HG03575 (cell line): ENCODE results near the gene SPRR2D.
"Not testable (repeated sequence)": the region's sequence is repeated elsewhere in the genome, so short reads cannot be mapped to it uniquely, and the experiment has no call there.

ENCODE experiments used
- ATAC-seq: cut with Tn5 transposase; IDR thresholded peaks from one replicate; pipeline ENCODE4 v1.9.1; 2021; ENCODE audit not compliant: unreplicated experiment, insufficient number of reproducible peaks, low FRiP score; ENCODE audit errors: extremely low read depth

The SPRR2D gene

GRCh38 chr1:153040950-153041631 lies at the start of gene SPRR2D:
Gene SPRR2D (minus strand): TSS chr1:153041120. CDS start chr1:153040346, 774 bp downstream.
- ATAC-seq, result no peak

GRCh38 chr1:153087652-153088051 lies 46.7 kb upstream of the SPRR2D start:
- no peak for ATAC-seq

GRCh38 chr1:153081736-153082135 lies 40.8 kb upstream of the SPRR2D start:
- ATAC-seq, result no peak

- no peak for ATAC-seq
Measured at GRCh38 chr1:153072806-153073726, 32.1 kb upstream of the SPRR2D start.

GRCh38 chr1:153071511-153071910 lies 30.6 kb upstream of the SPRR2D start, which contains the start of gene SPRR2B:
Gene SPRR2B (minus strand): TSS chr1:153071611. CDS start chr1:153070839, 772 bp downstream.
- no peak for ATAC-seq

GRCh38 chr1:153070243-153070642 lies 29.3 kb upstream of the SPRR2D start:
- no peak for ATAC-seq

- ATAC-seq, result no peak
Measured at GRCh38 chr1:153058826-153059784, 18.2 kb upstream of the SPRR2D start.

- ATAC-seq, result no peak
Measured at GRCh38 chr1:153058154-153058553, 17.2 kb upstream of the SPRR2D start.

GRCh38 chr1:153057375-153057774 lies 16.5 kb upstream of the SPRR2D start, which contains the start of gene SPRR2A:
Gene SPRR2A (minus strand): TSS chr1:153057512. CDS start chr1:153056735, 777 bp downstream.
- no peak for ATAC-seq

GRCh38 chr1:153056111-153056510 lies 15.2 kb upstream of the SPRR2D start:
- not testable (repeated sequence) for ATAC-seq

- ATAC-seq, result no peak
Measured at GRCh38 chr1:153049211-153049610, 8.3 kb upstream of the SPRR2D start.

- ATAC-seq, result no peak
Measured at GRCh38 chr1:153035211-153035610, 5.7 kb downstream of the SPRR2D start.

- ATAC-seq, result no peak
Measured at GRCh38 chr1:153032677-153033308, 8.1 kb downstream of the SPRR2D start.

- ATAC-seq, result no peak
Measured at GRCh38 chr1:153032073-153032472, 8.8 kb downstream of the SPRR2D start.

- ATAC-seq, result no peak
Measured at GRCh38 chr1:153030895-153031294, 10.0 kb downstream of the SPRR2D start, which contains the start of gene SPRR1B. Gene SPRR1B (plus strand): TSS chr1:153031203. CDS start chr1:153032346, 1,143 bp downstream.

- ATAC-seq, result no peak
Measured at GRCh38 chr1:153028766-153029165, 12.2 kb downstream of the SPRR2D start.

- no peak for ATAC-seq
Measured at GRCh38 chr1:153025797-153026196, 15.1 kb downstream of the SPRR2D start.

GRCh38 chr1:153024413-153024812 lies 16.5 kb downstream of the SPRR2D start:
- ATAC-seq, result no peak
